B cell (primary cell): ENCODE results near the gene GOLGA6L25.
"Not testable (repeated sequence)": the region's sequence is repeated elsewhere in the genome, so short reads cannot be mapped to it uniquely, and the experiment has no call there.

ENCODE experiments used
- EZH2 ChIP-seq: IDR thresholded peaks from 2 replicates; pipeline ENCODE4 v1.6.1; 2012; ENCODE audit warnings: borderline replicate concordance, low read depth, mild to moderate bottlenecking, moderate library complexity, low read length; ENCODE audit not compliant: insufficient read depth, poor library complexity, severe bottlenecking
- TF ChIP-seq, protein P1 (sequence below): fragments of 200-600 bp; IDR thresholded peaks from one replicate; pipeline ENCODE4 v1.8.0; 2022; ENCODE audit warnings: antibody characterized with exemption, mild to moderate bottlenecking

DNA sequence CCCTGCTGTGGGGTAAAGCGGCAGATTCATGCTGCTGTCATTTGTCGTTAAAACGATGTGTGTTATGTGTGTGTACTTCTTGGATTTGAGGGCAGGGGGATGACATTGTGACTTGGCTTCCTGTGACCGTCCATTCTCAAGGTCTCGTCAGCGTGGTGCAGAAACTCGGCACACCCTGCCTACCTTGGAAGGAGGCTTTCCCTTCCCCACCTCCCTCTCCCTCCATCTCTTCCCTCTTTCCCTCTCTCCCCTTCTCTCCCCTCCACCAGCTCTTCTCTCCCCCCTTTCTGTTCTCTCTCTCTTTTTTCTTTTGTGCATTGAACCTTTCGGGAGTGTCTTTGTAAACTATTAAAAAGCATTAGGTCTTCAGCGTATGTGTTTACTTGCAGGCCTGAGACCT is 36.4 kb downstream of the GOLGA6L25 start:
- TF ChIP-seq, protein P1, sequence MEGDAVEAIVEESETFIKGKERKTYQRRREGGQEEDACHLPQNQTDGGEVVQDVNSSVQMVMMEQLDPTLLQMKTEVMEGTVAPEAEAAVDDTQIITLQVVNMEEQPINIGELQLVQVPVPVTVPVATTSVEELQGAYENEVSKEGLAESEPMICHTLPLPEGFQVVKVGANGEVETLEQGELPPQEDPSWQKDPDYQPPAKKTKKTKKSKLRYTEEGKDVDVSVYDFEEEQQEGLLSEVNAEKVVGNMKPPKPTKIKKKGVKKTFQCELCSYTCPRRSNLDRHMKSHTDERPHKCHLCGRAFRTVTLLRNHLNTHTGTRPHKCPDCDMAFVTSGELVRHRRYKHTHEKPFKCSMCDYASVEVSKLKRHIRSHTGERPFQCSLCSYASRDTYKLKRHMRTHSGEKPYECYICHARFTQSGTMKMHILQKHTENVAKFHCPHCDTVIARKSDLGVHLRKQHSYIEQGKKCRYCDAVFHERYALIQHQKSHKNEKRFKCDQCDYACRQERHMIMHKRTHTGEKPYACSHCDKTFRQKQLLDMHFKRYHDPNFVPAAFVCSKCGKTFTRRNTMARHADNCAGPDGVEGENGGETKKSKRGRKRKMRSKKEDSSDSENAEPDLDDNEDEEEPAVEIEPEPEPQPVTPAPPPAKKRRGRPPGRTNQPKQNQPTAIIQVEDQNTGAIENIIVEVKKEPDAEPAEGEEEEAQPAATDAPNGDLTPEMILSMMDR, result not testable (repeated sequence)
- not testable (repeated sequence) for TF ChIP-seq EZH2
